HS-27A (cell line): ENCODE measurements around the gene ACOT9.
"Not testable (repeated sequence)": the region's sequence is repeated elsewhere in the genome, so short reads cannot be mapped to it uniquely, and the experiment has no call there.

ENCODE experiments used
- DNase-seq: peaks from one replicate; pipeline ENCODE4 v3.0.0-alpha.2; 2012; ENCODE audit warnings: low read depth, missing footprints

ACOT9 gene, protein sequence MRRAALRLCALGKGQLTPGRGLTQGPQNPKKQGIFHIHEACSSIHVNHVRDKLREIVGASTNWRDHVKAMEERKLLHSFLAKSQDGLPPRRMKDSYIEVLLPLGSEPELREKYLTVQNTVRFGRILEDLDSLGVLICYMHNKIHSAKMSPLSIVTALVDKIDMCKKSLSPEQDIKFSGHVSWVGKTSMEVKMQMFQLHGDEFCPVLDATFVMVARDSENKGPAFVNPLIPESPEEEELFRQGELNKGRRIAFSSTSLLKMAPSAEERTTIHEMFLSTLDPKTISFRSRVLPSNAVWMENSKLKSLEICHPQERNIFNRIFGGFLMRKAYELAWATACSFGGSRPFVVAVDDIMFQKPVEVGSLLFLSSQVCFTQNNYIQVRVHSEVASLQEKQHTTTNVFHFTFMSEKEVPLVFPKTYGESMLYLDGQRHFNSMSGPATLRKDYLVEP

DNA sequence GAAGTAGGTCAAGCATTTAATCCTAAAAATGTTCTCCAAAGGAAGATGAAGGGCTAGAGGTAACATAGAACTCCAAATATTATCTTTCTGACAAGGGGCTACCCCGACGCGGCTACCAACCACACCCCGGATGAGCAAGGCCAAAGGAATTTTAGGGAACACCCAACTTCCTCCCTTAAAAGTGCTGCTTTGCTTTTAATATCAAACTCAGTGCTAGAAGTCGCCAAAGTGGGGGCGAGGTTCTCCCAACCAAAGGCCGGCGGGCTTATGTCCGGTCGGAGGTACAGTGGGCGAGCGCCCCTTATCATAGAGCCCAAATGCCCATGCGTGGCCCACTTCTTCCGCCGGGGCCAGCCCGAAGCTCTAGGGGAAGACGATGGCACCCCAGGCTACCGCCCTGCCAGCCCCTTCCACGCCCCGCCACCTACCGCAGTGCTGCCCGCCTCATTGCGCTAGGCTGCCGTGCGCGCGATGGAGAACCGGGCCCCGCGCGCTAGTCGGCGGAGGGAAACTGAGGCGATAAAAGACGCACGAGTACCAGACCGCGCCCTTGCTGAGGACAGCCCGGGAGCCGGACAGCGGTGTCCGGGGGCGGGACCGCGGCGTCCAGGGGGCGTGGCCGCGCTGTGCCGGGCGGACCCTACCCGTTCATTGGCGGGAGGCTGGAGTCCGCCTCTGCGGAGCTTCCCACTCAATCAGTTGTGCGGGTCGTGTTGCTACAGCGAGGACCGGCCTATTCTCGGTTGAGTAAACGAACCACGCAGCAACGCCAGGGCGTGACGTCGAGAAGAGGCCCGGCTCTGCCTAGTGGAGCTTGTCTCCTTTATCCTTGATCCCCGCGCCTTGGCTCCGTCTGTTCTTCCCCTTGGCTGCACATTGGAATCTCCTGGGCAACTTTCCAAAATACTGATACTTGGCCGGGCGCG lies at the start of gene ACOT9:
Gene ACOT9, minus strand, starts transcription at position 580 of the 926 bp plus-strand sequence. Its CDS starts 132 bp downstream, at position 448.
- DNase-seq, result peak; percentile 69

DNA sequence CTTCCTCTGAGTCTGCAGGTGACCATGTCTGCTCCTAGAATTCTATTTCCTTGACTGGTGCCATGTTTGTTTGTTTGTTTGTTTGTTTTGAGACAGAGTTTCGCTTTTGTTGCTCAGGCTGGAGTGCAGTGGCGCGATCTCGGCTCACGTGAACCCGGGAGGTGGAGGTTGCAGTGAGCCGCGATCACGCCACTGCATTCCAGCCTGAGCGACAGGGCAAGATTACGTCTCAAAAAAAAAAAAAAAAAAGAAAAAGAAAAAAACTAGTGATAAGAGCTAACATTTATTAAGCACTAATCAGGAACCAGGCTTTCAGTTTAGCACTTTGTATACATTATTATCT lies 47.0 kb upstream of the ACOT9 start:
- DNase-seq, result no peak

- no peak for DNase-seq
Measured at GRCh38 chrX:23789386-23790154, 46.5 kb upstream of the ACOT9 start.

DNA sequence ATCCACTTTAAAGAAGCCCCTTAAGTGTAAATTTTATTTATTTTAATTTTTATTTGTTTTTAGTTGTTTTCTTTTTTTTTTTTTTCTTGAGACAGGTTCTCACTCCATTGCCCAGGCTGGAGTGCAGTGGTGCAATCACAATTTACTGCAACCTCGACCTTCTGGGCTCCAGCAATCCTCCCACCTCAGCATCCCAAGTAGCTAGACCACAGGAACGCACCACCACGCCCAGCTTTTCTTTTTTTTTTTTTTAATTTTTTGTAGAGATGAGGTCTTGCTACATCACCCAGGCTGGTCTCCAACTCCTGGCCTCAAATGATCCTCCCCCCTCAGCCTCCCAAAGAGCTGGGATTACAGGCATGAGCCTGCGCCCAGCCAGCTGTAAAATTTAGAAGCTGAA lies 45.9 kb upstream of the ACOT9 start:
- no peak for DNase-seq

DNA sequence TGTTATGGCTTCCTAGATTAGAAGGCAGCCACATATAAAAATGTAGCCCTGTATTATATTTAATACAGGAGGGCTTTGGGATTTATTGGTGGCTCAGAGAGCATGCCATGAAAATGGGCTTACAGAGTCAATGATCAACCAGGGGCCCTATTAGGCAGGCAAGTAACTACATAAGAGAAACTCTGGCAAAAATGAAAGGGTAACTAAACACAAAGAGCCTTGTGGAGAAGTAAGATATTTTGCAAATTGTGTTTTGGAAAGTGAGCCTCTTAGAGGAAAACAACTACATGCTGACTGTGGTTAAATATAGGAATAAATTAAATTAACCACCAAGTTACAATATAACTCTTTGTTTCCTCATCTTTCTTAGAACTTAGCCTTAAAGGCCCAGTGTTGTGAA lies 45.4 kb upstream of the ACOT9 start:
- no peak for DNase-seq

GRCh38 chrX:23787745-23788118 lies 44.7 kb upstream of the ACOT9 start:
- no peak for DNase-seq

DNA sequence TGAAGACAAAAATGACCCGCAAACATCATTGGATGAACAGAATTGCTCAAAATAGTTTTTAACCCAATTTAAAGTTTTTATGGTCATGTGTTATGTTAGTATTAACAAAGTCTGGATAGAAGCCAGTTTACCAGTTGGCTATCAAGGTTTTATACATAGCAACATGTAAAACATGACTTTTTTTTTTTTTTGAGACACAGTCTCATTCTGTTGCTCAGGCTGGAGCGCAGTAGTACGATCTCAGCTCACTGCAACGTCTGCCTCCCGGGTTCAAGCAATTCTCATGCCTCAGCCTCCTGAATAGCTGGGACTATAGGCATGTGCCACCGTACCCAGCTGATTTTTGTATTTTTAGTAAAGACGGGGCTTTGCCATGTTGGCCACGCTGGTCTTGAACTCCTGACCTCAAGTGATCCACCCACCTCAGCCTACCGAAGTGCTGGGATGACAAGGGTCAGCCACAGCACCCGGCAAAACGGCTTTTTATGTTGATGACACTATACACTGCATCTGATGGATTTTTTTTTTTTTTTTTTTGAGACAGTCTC lies 43.3 kb upstream of the ACOT9 start:
- no peak for DNase-seq

- DNase-seq, result no peak
Measured at GRCh38 chrX:23785580-23785979, 42.5 kb upstream of the ACOT9 start.

GRCh38 chrX:23784470-23785331 lies 41.6 kb upstream of the ACOT9 start:
- DNase-seq, result no peak

GRCh38 chrX:23783589-23784469 lies 40.8 kb upstream of the ACOT9 start:
- no peak for DNase-seq

GRCh38 chrX:23782863-23783588 lies 40.0 kb upstream of the ACOT9 start, which contains the start of gene SAT1:
Gene SAT1 (plus strand): TSS chrX:23783173. CDS start chrX:23783352, 179 bp downstream.
- peak; percentile 57 for DNase-seq

DNA sequence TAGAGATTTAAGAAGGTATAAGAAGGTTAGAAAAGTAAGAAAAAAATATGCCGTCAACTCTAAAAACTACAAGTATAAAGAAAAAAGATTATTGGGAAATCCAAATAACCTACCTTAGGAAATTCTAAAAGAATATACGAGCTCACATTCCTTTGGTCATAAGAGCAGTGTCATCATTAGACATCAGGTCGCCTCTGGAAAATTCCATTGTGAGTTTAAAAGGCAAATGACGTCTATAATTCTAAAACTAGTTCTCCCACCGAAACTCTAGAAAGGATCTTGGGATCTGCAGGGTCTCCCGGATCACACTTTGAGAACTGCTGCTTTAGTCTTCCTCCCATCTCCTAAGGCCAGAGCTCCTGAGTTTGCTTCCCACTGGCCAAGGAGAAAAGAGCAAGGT lies 39.4 kb upstream of the ACOT9 start:
- no peak for DNase-seq

DNA sequence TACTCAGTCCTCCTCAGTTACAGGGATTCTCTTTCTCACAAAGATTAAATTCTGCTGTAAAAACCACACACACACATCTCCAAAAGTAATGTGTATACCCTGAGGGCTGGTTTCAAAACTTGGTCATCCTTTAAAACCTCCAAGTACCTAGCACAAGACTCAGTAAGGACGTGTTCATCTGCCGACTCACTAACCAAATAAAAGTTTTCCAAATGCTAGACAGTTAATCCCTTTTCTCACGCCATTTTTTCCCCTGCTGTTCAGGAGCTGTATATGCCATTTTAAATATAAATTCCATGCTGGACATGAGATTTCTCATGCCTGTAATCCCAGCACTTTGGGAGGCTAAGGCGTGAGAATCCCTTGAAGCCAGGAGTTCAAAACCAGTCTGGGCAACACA lies 35.9 kb upstream of the ACOT9 start:
- no peak for DNase-seq

- DNase-seq, result no peak
Measured at GRCh38 chrX:23776363-23776762, 33.3 kb upstream of the ACOT9 start.

GRCh38 chrX:23773601-23774175 lies 30.6 kb upstream of the ACOT9 start:
- DNase-seq, result no peak

- DNase-seq, result not testable (repeated sequence)
Measured at GRCh38 chrX:23771086-23771485, 28.0 kb upstream of the ACOT9 start.

- no peak for DNase-seq
Measured at GRCh38 chrX:23770142-23770541, 27.1 kb upstream of the ACOT9 start.

DNA sequence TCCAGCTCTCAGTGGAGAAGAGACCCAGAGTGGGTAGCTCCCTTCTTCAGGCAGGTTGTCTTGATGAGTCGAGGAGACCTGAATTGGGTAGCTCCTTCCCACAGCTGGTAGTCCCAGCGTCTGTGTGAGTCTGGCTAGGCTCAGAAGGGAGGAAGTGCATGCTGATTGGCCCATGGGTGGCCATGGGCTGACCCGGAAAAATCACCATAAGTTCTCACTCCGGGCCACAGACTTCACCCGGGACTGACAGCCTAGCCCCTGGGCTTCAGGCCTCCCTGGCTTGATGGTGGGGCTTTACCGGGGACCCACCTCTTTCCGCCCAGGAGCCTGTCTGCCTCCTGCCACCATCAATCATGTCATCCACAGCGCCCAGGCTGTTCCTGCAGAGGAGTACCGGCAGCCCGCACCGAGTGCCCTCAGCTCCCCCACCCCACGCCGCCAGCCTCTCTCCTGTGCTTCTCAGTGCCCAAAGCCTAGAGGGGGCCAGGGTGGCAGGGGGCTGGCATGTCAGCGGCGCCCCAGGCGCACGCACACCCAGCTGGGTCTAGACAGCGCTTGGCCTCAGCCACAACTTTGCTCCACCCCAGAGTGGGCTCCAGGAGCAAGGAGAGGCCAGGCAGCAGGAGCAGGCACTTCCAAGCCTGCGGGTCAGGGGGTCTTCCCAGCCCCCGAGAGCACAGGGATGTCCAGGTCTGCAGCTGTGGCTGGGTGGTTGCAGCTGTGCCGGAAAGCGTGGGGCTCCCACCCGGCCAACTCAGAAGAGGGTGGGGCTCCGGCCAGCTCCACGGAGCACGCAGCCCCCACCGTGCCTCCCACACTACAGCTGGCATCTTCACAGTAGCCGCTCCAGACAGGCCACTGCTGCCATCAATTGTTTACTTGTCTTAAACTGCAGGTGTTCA lies 23.8 kb upstream of the ACOT9 start:
- no peak for DNase-seq
